H9 (cell line): ENCODE measurements around the gene PYGL. TPM values are rescaled to one million over a fixed set of nuclear protein-coding genes. Genes with fewer than 3 reads are reported as not detected.
A peak's percentile ranks its signal among the peaks of the same experiment; 100 is the strongest.

Experiments used
- DNase-seq: peaks from one replicate; pipeline ENCODE4 v3.0.0-alpha.2; 2017
- H2AFZ ChIP-seq: one replicate; pipeline ENCODE4 v1.6.1; 2013; ENCODE audit warnings: mild to moderate bottlenecking, low read length, control low read depth, moderate library complexity
- H2AK5ac ChIP-seq: 2 replicates; pipeline ENCODE4 v1.6.1; 2013; ENCODE audit warnings: low read length, control low read depth, mixed read lengths; ENCODE audit not compliant: insufficient read length
- H2BK120ac ChIP-seq: one replicate; pipeline ENCODE4 v1.6.1; 2013; ENCODE audit warnings: low read depth, mild to moderate bottlenecking, low read length, control low read depth, inconsistent platforms; ENCODE audit not compliant: poor library complexity, severe bottlenecking
- H2BK12ac ChIP-seq: 2 replicates; pipeline ENCODE4 v1.6.1; 2013; ENCODE audit warnings: low read length, control low read depth, mixed read lengths, low read depth; ENCODE audit not compliant: insufficient read length
- H2BK15ac ChIP-seq: 2 replicates; pipeline ENCODE4 v1.6.1; 2013; ENCODE audit warnings: low read depth, low read length, control low read depth
- H2BK20ac ChIP-seq: one replicate; pipeline ENCODE4 v1.6.1; 2013; ENCODE audit warnings: low read depth, mild to moderate bottlenecking, low read length, control low read depth, inconsistent platforms; ENCODE audit not compliant: poor library complexity, severe bottlenecking
- H2BK5ac ChIP-seq: 2 replicates; pipeline ENCODE4 v1.6.1; 2013; ENCODE audit warnings: low read length, control low read depth, mixed read lengths; ENCODE audit not compliant: insufficient read length
- H3K14ac ChIP-seq: 2 replicates; pipeline ENCODE4 v1.6.1; 2013; ENCODE audit warnings: low read length, control low read depth; ENCODE audit not compliant: insufficient read depth
- H3K18ac ChIP-seq: 2 replicates; pipeline ENCODE4 v1.6.1; 2013; ENCODE audit warnings: low read depth, mild to moderate bottlenecking, mixed read lengths, low read length, control low read depth; ENCODE audit not compliant: insufficient read length
- H3K23ac ChIP-seq: 2 replicates; pipeline ENCODE4 v1.6.1; 2013; ENCODE audit warnings: low read length, control low read depth, mixed read lengths, low read depth; ENCODE audit not compliant: insufficient read length
- H3K23me2 ChIP-seq: 2 replicates; pipeline ENCODE4 v1.6.1; 2013; ENCODE audit warnings: low read depth, mild to moderate bottlenecking, mixed read lengths, low read length, control low read depth; ENCODE audit not compliant: insufficient read length, poor library complexity, severe bottlenecking
- H3K27ac ChIP-seq: 2 replicates; pipeline ENCODE4 v1.5.1; 2013; ENCODE audit warnings: low read length, control low read depth, mixed read lengths, low read depth; ENCODE audit not compliant: insufficient read length
- H3K27me3 ChIP-seq: 2 replicates; pipeline ENCODE4 v1.6.1; 2013; ENCODE audit warnings: low read length, control low read depth, inconsistent platforms; ENCODE audit not compliant: insufficient read depth
- H3K4ac ChIP-seq: 2 replicates; pipeline ENCODE4 v1.6.1; 2013; ENCODE audit warnings: low read depth, mild to moderate bottlenecking, control low read depth, inconsistent platforms, low read length, moderate library complexity
- H3K4me1 ChIP-seq: 2 replicates; pipeline ENCODE4 v1.6.1; 2013; ENCODE audit warnings: low read length, control low read depth, inconsistent platforms; ENCODE audit not compliant: insufficient read depth
- H3K4me2 ChIP-seq: 2 replicates; pipeline ENCODE4 v1.6.1; 2013; ENCODE audit warnings: low read length, control low read depth, mixed read lengths; ENCODE audit not compliant: insufficient read length, insufficient read depth
- H3K56ac ChIP-seq: 2 replicates; pipeline ENCODE4 v1.6.1; 2013; ENCODE audit warnings: low read depth, mild to moderate bottlenecking, mixed read lengths, low read length, control low read depth; ENCODE audit not compliant: insufficient read length
- H3K79me1 ChIP-seq: 2 replicates; pipeline ENCODE4 v1.6.1; 2013; ENCODE audit warnings: low read depth, mild to moderate bottlenecking, moderate library complexity, low read length, control low read depth, inconsistent platforms; ENCODE audit not compliant: insufficient read depth, poor library complexity, severe bottlenecking
- H3K79me2 ChIP-seq: 2 replicates; pipeline ENCODE4 v1.6.1; 2013; ENCODE audit warnings: low read length, control low read depth, inconsistent platforms; ENCODE audit not compliant: insufficient read depth
- H3K9ac ChIP-seq: 2 replicates; pipeline ENCODE4 v1.6.1; 2013; ENCODE audit warnings: low read length, control low read depth, mixed read lengths; ENCODE audit not compliant: insufficient read length; ENCODE audit errors: extremely low read depth
- H3K9me3 ChIP-seq: one replicate; pipeline ENCODE4 v1.6.1; 2013; ENCODE audit warnings: low read depth, low read length, inconsistent platforms; ENCODE audit not compliant: control insufficient read depth
- H3T11ph ChIP-seq: one replicate; pipeline ENCODE4 v1.6.1; 2013; ENCODE audit warnings: mild to moderate bottlenecking, low read length, control low read depth, inconsistent platforms
- H4K20me1 ChIP-seq: one replicate; pipeline ENCODE4 v1.6.1; 2013; ENCODE audit not compliant: control insufficient read depth, insufficient read length, insufficient read depth
- H4K5ac ChIP-seq: 2 replicates; pipeline ENCODE4 v1.6.1; 2013; ENCODE audit warnings: low read depth, mild to moderate bottlenecking, mixed read lengths, low read length, control low read depth; ENCODE audit not compliant: insufficient read length
- H4K8ac ChIP-seq: replicated peaks from 2 replicates; pipeline ENCODE4 v1.6.1; 2013; ENCODE audit warnings: low read length, control low read depth, mixed read lengths, low read depth; ENCODE audit not compliant: insufficient read length
- H4K91ac ChIP-seq: 2 replicates; pipeline ENCODE4 v1.6.1; 2013; ENCODE audit warnings: low read depth, mild to moderate bottlenecking, moderate library complexity, mixed read lengths, low read length, control low read depth; ENCODE audit not compliant: insufficient read length
- H3K27ac Mint-ChIP-seq, 3 experiments: 2 replicates in 2 of 3; 3 replicates in 1 of 3; pipeline ENCODE4 v1.8.0; 2020 to 2021; ENCODE audit warnings: mixed read lengths in 3 of 3, mild to moderate bottlenecking in 1 of 3, moderate library complexity in 1 of 3
- H3K27me3 Mint-ChIP-seq: 2 replicates; pipeline ENCODE4 v1.8.0; 2021; ENCODE audit warnings: low read depth, mild to moderate bottlenecking, moderate library complexity, mixed read lengths
- H3K36me3 Mint-ChIP-seq, 3 experiments: 2 replicates in 2 of 3; 3 replicates in 1 of 3; pipeline ENCODE4 v1.8.0; 2020 to 2021; ENCODE audit warnings: low read depth in 3 of 3, mixed read lengths in 3 of 3; ENCODE audit not compliant: insufficient read depth in 1 of 3
- H3K4me1 Mint-ChIP-seq, 2 experiments: 2 replicates each; pipeline ENCODE4 v1.8.0; 2020; ENCODE audit warnings: mixed read lengths in 2 of 2
- H3K4me3 Mint-ChIP-seq, 2 experiments: 2 replicates in 1 of 2; 3 replicates in 1 of 2; pipeline ENCODE4 v1.8.0; 2020 to 2021; ENCODE audit warnings: mild to moderate bottlenecking in 2 of 2, mixed read lengths in 2 of 2, moderate library complexity in 1 of 2
- H3K9me3 Mint-ChIP-seq, 2 experiments: 2 replicates in 1 of 2; 3 replicates in 1 of 2; pipeline ENCODE4 v1.8.0; 2020; ENCODE audit warnings: mild to moderate bottlenecking in 2 of 2, mixed read lengths in 2 of 2, moderate library complexity in 1 of 2
- CTCF ChIP-seq: fragments of 200-600 bp; sonication (generic); conservative IDR thresholded peaks from 3 replicates; pipeline ENCODE4 v1.8.0; 2021; ENCODE audit warnings: antibody characterized with exemption, mild to moderate bottlenecking
- WGBS: extraction: QIAGEN DNeasy Blood & Tissue Kit; methylation state at CpG from one replicate; pipeline ENCODE4 v1.1.7; 2013; ENCODE audit warnings: missing lambda C conversion rate, low lambda C conversion rate, mixed read lengths; ENCODE audit not compliant: insufficient read length; ENCODE audit errors: extremely low coverage; 5-methylcytosine and 5-hydroxymethylcytosine counted together
- total RNA-seq: library from RNA; stranded (reverse); gene quantifications from 2 replicates; pipeline ENCODE4 v1.2.1, GENCODE V29; 2021

The PYGL gene
- total RNA-seq, 1 experiment from 2014 or later, result 53.8 TPM

GRCh38 chr14:50855558-50855957 lies 88.7 kb downstream of the PYGL start:
- Histone ChIP-seq H4K5ac (no peak overlapping the region), H3K4me2 (no peak overlapping the region), H3K9ac (no peak overlapping the region), H3K4me1 (no peaks in the 10 kb centered on the region; the same call in 1 of the 2 replicates), H3K56ac (no peak overlapping the region), H3K23me2 (no peaks in the 10 kb centered on the region), H3K27me3 (no peaks in the 10 kb centered on the region), H3K27ac (no peak overlapping the region), H2BK15ac (no peak overlapping the region), H3K79me1 (no peaks in the 10 kb centered on the region), H3K23ac (no peak overlapping the region), H2AK5ac (no peak overlapping the region), H4K8ac (no peak overlapping the region), H3K79me2 (no peaks in the 10 kb centered on the region), H2BK12ac (no peak overlapping the region), H3T11ph (no peak overlapping the region), H3K9me3 (no peaks in the 10 kb centered on the region), H3K14ac (no peak overlapping the region), H2AFZ (no peak overlapping the region), H2BK5ac (no peak overlapping the region), H4K20me1 (no peaks in the 10 kb centered on the region), H2BK120ac (no peak overlapping the region), H2BK20ac (no peak overlapping the region), H4K91ac (no peak overlapping the region), H3K4ac (no peak overlapping the region), H3K18ac (no peak overlapping the region)
- no peak overlapping the region; a peak in 1 of 7 replicates for H3K27ac Mint-ChIP-seq
- H3K9me3 Mint-ChIP-seq, result no peaks in the 10 kb centered on the region; a peak in 1 of 5 replicates
- WGBS, result no CpG with 5 or more reads among the region's 1 CpG
- 0 out of 3 replicates have a peak, but pooled peaks have one; percentile 21 for TF ChIP-seq CTCF
- H3K4me1 Mint-ChIP-seq, result peaks cover 11 to 16% of the 10 kb centered on the region in 2 experiments
- H3K4me3 Mint-ChIP-seq, result no peak overlapping the region
- no peaks in the 10 kb centered on the region; a peak in 1 of 7 replicates for H3K36me3 Mint-ChIP-seq
- DNase-seq, result no peak
- peaks cover 2% of the 10 kb centered on the region; the same call in 1 of the 2 replicates for H3K27me3 Mint-ChIP-seq

Other genes with a start within 250 kb of the PYGL start
- 15.4 and 18.4 TPM in 2 replicates for gene NIN, start 113.3 kb downstream of the PYGL start, total RNA-seq
- 42.4 and 51.0 TPM in 2 replicates for gene ABHD12B, start 72.4 kb downstream of the PYGL start, total RNA-seq
- 0.83 and 0.98 TPM in 2 replicates for gene TRIM9, start 150.6 kb upstream of the PYGL start, total RNA-seq